HCT116 (cell line): Measurements from ENCODE around the gene CDK10. TPM values are rescaled to one million over a fixed set of nuclear protein-coding genes. Genes with fewer than 3 reads are reported as not detected.

Experiments
- ATAC-seq: fragments of 200-7000 bp; cut with Tn5 transposase; 2 replicates; pipeline ENCODE4 v1.9.1; 2020; ENCODE audit warnings: mild to moderate bottlenecking, moderate library complexity
- BruUV-seq: library from RNA; stranded (reverse); fragments of 400-500 nt; replicated peaks from 2 replicates; lab custom pipeline; 2021; lab: Mats Ljungman, UMichigan
- CTCF ChIA-PET: fragments of 300-600 bp; sonication (Branson Sonifier 250); formaldehyde crosslinking; loops from one replicate; lab custom pipeline; 2021; ENCODE audit warnings: antibody characterized with exemption; lab: Charles Lee
- POLR2A ChIA-PET: fragments of 300-600, 350-600 bp; sonication (Branson Sonifier 250); formaldehyde crosslinking; loops from one replicate; lab custom pipeline; 2021; ENCODE audit warnings: antibody characterized with exemption; lab: Charles Lee
- RAD21 ChIA-PET, 2 experiments: fragments of 300-600 bp; sonication (Branson Sonifier 250); formaldehyde crosslinking; loops; one replicate each; lab custom pipeline; 2023; ENCODE audit warnings: low total read pairs in 2 of 2; ENCODE audit not compliant: uncharacterized antibody in 2 of 2, unreplicated experiment in 2 of 2, low non-redundant PET in 1 of 2; lab: Charles Lee
- DNase-seq: peaks from one replicate; pipeline ENCODE4 v3.0.0-alpha.2; 2010; ENCODE audit warnings: low read depth, low spot score
- H2AFZ ChIP-seq: fragments of 200-600 bp; shearing (Covaris generic), sonication (generic); 2 replicates; pipeline ENCODE4 v1.6.1; 2017; ENCODE audit warnings: low read depth, mixed run types, mixed read lengths, antibody characterized with exemption, low read length; ENCODE audit not compliant: poor library complexity, severe bottlenecking
- H3K27ac ChIP-seq: 2 replicates; pipeline ENCODE4 v1.5.1; 2012; ENCODE audit warnings: low read depth, low read length
- H3K27me3 ChIP-seq: fragments of 200-600 bp; sonication (generic); 2 replicates; pipeline ENCODE4 v1.6.1; 2016; ENCODE audit warnings: mixed run types, low read length, mixed read lengths; ENCODE audit not compliant: insufficient read depth
- H3K36me3 ChIP-seq, 2 experiments: fragments of 200-500 bp in 1 of 2; fragments of 200-600 bp in 1 of 2; sonication (Bioruptor generic) in 1 of 2; sonication (generic) in 1 of 2; 2 replicates each; pipeline versions ENCODE4 v1.5.1 to v1.6.1; 2014 to 2016; ENCODE audit warnings: low read length in 2 of 2, inconsistent platforms in 1 of 2, mixed read lengths in 1 of 2, mixed run types in 1 of 2; ENCODE audit not compliant: insufficient read depth in 2 of 2, control insufficient read depth in 1 of 2
- H3K4me1 ChIP-seq, 2 experiments: fragments of 200-600 bp in 1 of 2; sonication (generic) in 1 of 2; 2 replicates each; pipeline versions ENCODE4 v1.5.1 to v1.6.1; 2012 to 2017; ENCODE audit warnings: low read length in 2 of 2, inconsistent platforms in 1 of 2, mild to moderate bottlenecking in 1 of 2, mixed read lengths in 1 of 2, mixed run types in 1 of 2, moderate library complexity in 1 of 2; ENCODE audit not compliant: insufficient read depth in 2 of 2, control insufficient read depth in 1 of 2
- H3K4me2 ChIP-seq: fragments of 200-600 bp; sonication (generic); 2 replicates; pipeline ENCODE4 v1.6.1; 2017; ENCODE audit warnings: mixed run types, low read length, mixed read lengths
- H3K4me3 ChIP-seq, 2 experiments: fragments of 200-600 bp in 1 of 2; sonication (generic) in 1 of 2; replicated peaks in 1 of 2; 2 replicates each; pipeline ENCODE4 v1.5.1; 2011 to 2016; ENCODE audit warnings: low read length in 2 of 2, control low read depth in 1 of 2, low read depth in 1 of 2, mild to moderate bottlenecking in 1 of 2, mixed read lengths in 1 of 2, mixed run types in 1 of 2
- H3K79me2 ChIP-seq: fragments of 200-600 bp; sonication (generic); 2 replicates; pipeline ENCODE4 v1.6.1; 2017; ENCODE audit warnings: mild to moderate bottlenecking, mixed run types, low read length, moderate library complexity, mixed read lengths; ENCODE audit not compliant: insufficient read depth
- H3K9ac ChIP-seq: fragments of 200-600 bp; sonication (generic); 2 replicates; pipeline ENCODE4 v1.6.1; 2016; ENCODE audit warnings: low read length, mixed read lengths
- H3K9me2 ChIP-seq: fragments of 200-600 bp; sonication (generic), shearing (Covaris generic); 2 replicates; pipeline ENCODE4 v1.6.1; 2017; ENCODE audit warnings: mixed run types, mild to moderate bottlenecking, moderate library complexity; ENCODE audit not compliant: insufficient read depth
- H3K9me3 ChIP-seq, 2 experiments: fragments of 200-500 bp in 1 of 2; fragments of 200-600 bp in 1 of 2; sonication (Bioruptor generic) in 1 of 2; sonication (generic) in 1 of 2; 2 replicates each; pipeline ENCODE4 v1.6.1; 2014 to 2017; ENCODE audit warnings: low read length in 2 of 2, mixed read lengths in 2 of 2, inconsistent platforms in 1 of 2, low read depth in 1 of 2, mild to moderate bottlenecking in 1 of 2, mixed run types in 1 of 2, moderate library complexity in 1 of 2; ENCODE audit not compliant: control insufficient read depth in 1 of 2, insufficient read depth in 1 of 2
- H4K20me1 ChIP-seq: fragments of 200-600 bp; sonication (generic), shearing (Covaris generic); 2 replicates; pipeline ENCODE4 v1.6.1; 2017; ENCODE audit warnings: mixed run types, mild to moderate bottlenecking, moderate library complexity; ENCODE audit not compliant: insufficient read depth
- CBX3 ChIP-seq: IDR thresholded peaks from 2 replicates; pipeline ENCODE4 v1.6.1; 2012; ENCODE audit warnings: low read depth
- CEBPB ChIP-seq: IDR thresholded peaks from 2 replicates; pipeline ENCODE4 v1.6.1; 2012; ENCODE audit warnings: low read depth
- CTCF ChIP-seq, 3 experiments: fragments of 200-600 bp in 1 of 3; sonication (generic) in 1 of 3; IDR thresholded peaks in 2 of 3; conservative IDR thresholded peaks in 1 of 3; 2 replicates each; pipeline ENCODE4 v1.5.1; 2012 to 2017; ENCODE audit warnings: low read depth in 2 of 3, low read length in 2 of 3, antibody characterized with exemption in 1 of 3, borderline replicate concordance in 1 of 3, control low read depth in 1 of 3, mild to moderate bottlenecking in 1 of 3, mixed read lengths in 1 of 3, mixed run types in 1 of 3, moderate library complexity in 1 of 3; ENCODE audit not compliant: insufficient read depth in 1 of 3
- EZH2 ChIP-seq: fragments of 200-600 bp; sonication (generic); IDR thresholded peaks from 2 replicates; pipeline ENCODE4 v1.6.1; 2017; ENCODE audit warnings: antibody characterized with exemption, mixed run types
- JUND ChIP-seq: IDR thresholded peaks from 2 replicates; pipeline ENCODE4 v1.6.1; 2012
- MAX ChIP-seq: IDR thresholded peaks from 2 replicates; pipeline ENCODE4 v1.6.1; 2012
- POLR2A ChIP-seq: IDR thresholded peaks from 2 replicates; pipeline ENCODE4 v1.7.0; 2011; ENCODE audit warnings: borderline replicate concordance; ENCODE audit not compliant: insufficient read depth, insufficient read length; ENCODE audit errors: extremely low read depth
- RAD21 ChIP-seq: IDR thresholded peaks from 2 replicates; pipeline ENCODE4 v1.6.1; 2012; ENCODE audit warnings: low read depth, mild to moderate bottlenecking
- SIN3A ChIP-seq: IDR thresholded peaks from 2 replicates; pipeline ENCODE4 v1.6.1; 2012; ENCODE audit warnings: low read depth
- SP1 ChIP-seq: IDR thresholded peaks from 2 replicates; pipeline ENCODE4 v1.6.1; 2012; ENCODE audit warnings: low read depth
- SRF ChIP-seq: IDR thresholded peaks from 2 replicates; pipeline ENCODE4 v1.6.1; 2012; ENCODE audit warnings: low read depth
- TCF7L2 ChIP-seq: IDR thresholded peaks from 2 replicates; pipeline ENCODE4 v1.7.0; 2011; ENCODE audit warnings: borderline replicate concordance, inconsistent platforms; ENCODE audit not compliant: insufficient read depth, insufficient read length; ENCODE audit errors: extremely low read depth
- YY1 ChIP-seq: IDR thresholded peaks from 2 replicates; pipeline ENCODE4 v1.6.1; 2011; ENCODE audit warnings: low read length, low read depth, moderate library complexity, mild to moderate bottlenecking; ENCODE audit not compliant: insufficient replicate concordance; ENCODE audit errors: extremely low read depth
- ZBTB33 ChIP-seq: IDR thresholded peaks from 2 replicates; pipeline ENCODE4 v1.6.1; 2011; ENCODE audit warnings: mild to moderate bottlenecking, low read length, moderate library complexity; ENCODE audit not compliant: insufficient replicate concordance; ENCODE audit errors: extremely low read depth
- ZFX ChIP-seq: fragments of 450-650 bp; IDR thresholded peaks from 2 replicates; pipeline ENCODE4 v1.6.1; 2017
- intact Hi-C: fragments of 100-400 bp; cut with micrococcal nuclease; formaldehyde crosslinking; loops from 2 replicates; pipeline ENCODE4 v1.10.0; 2022
- total RNA-seq: library from RNA; stranded (reverse); gene quantifications from one replicate; pipeline ENCODE4 v1.2.1, GENCODE V29; 2021; ENCODE audit not compliant: unreplicated experiment

The CDK10 gene
- total RNA-seq, 1 experiment from 2014 or later: 165 TPM

GRCh38 chr16:89727406-89728120, 41.1 kb downstream of the CDK10 start:
- peaks cover 34 to 47% of the 10 kb centered on the region in 2 experiments for H3K36me3 ChIP-seq
- peaks cover 1% of the 10 kb centered on the region; the same call in 1 of the 2 replicates for H4K20me1 ChIP-seq
- peaks cover 29% of the 10 kb centered on the region; the same call in 1 of the 2 replicates for H3K79me2 ChIP-seq
- H3K9me2 ChIP-seq: no peaks in the 10 kb centered on the region
- H3K27ac ChIP-seq: no peak overlapping the region
- RAD21 ChIA-PET: no interaction called here
- no peak for DNase-seq
- H3K4me2 ChIP-seq: no peak overlapping the region
- H3K27me3 ChIP-seq: no peaks in the 10 kb centered on the region
- ATAC-seq: no peak
- POLR2A ChIA-PET: no interaction called here
- no peak overlapping the region for H3K9ac ChIP-seq
- no peak for TF ChIP-seq SRF
- no peak for TF ChIP-seq EZH2
- TF ChIP-seq JUND: no peak
- TF ChIP-seq ZFX: no peak
- no peak for TF ChIP-seq SIN3A
- no peak for TF ChIP-seq MAX
- TF ChIP-seq POLR2A: no peak
- TF ChIP-seq SP1: no peak
- TF ChIP-seq YY1: no peak
- no peak overlapping the region for H3K4me3 ChIP-seq
- H3K9me3 ChIP-seq: no peaks in the 10 kb centered on the region
- CTCF ChIA-PET: no interaction called here
- intact Hi-C loops: no loop called here
- no TSS peak for BruUV-seq
- H3K4me1 ChIP-seq: peaks cover 10% of the 10 kb centered on the region in 2 experiments
- H2AFZ ChIP-seq: no peak overlapping the region

- Histone ChIP-seq H4K20me1 (no peaks in the 10 kb centered on the region; the same call in 1 of the 2 replicates), H3K36me3 (peaks cover 35 to 47% of the 10 kb centered on the region in 2 experiments)
- TF ChIP-seq ZFX: no peak
- no peak for TF ChIP-seq ZBTB33
- TF ChIP-seq TCF7L2: no peak
- no peak for TF ChIP-seq POLR2A
- TF ChIP-seq RAD21: no peak
- TF ChIP-seq YY1: no peak
- TF ChIP-seq CTCF (IDR thresholded peaks at IDR 0.05 in 2 of 3, conservative IDR thresholded peaks at IDR 0.05 in 1 of 3; ENCODE audit: borderline replicate concordance in 1 of 3, insufficient read depth in 1 of 3, low read depth in 2 of 3, low read length in 2 of 3): no peak
- TF ChIP-seq CBX3: no peak
- TF ChIP-seq EZH2: no peak
- no peak for TF ChIP-seq MAX
- no peak for TF ChIP-seq JUND
- no peak for TF ChIP-seq CEBPB
- TF ChIP-seq, all 23 proteins: peak for 0
- no peak for ATAC-seq
- Histone ChIP-seq H3K9me2 (no peaks in the 10 kb centered on the region), H3K27ac (no peak overlapping the region), H3K79me2 (peaks cover 11% of the 10 kb centered on the region; the same call in 1 of the 2 replicates), H2AFZ (no peak overlapping the region), H3K9ac (no peak overlapping the region), H3K9me3 (no peaks in the 10 kb centered on the region), H3K4me3 (no peak overlapping the region), H3K4me1 (no peaks in the 10 kb centered on the region), H3K4me2 (no peak overlapping the region), H3K27me3 (no peaks in the 10 kb centered on the region)
- ChIA-PET POLR2A (no interaction called here), RAD21 (no interaction called here), CTCF (no interaction called here)
- DNase-seq: no peak
- intact Hi-C loops: no loop called here
- no TSS peak for BruUV-seq
Measured at GRCh38 chr16:89729293-89729692, 42.8 kb downstream of the CDK10 start.
